ENCODE data around the gene CPA4.

The CPA4 gene

DNA sequence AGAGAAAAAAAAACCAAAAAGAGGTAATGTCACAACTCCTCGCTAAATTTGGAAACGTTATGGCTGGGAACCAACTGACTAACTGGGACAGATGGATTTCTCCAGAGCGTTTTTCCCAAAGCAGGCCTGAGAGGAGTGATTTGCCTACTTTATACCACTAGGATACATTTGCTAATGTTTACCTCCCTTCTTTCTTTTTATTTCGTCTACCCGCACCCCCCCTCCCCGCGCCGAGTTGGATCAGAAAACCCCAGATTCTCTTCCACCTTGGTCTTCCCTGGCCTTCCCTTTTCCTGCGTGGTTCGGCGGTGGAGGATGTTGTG, 19.1 kb upstream of the CPA4 start:
- Histone ChIP-seq H3K36me3 (ENCODE audit: control insufficient read depth, low read length) (no peaks in the 10 kb centered on the region), H3K27me3 (ENCODE audit: control insufficient read depth, low read length) (peaks cover 21% of the 10 kb centered on the region; the same call in 1 of the 2 replicates), H3F3A (ENCODE audit: control insufficient read depth, insufficient read depth) (no peaks in the 10 kb centered on the region), H3K9me3 (ENCODE audit: control insufficient read depth, insufficient read depth, low read length) (no peaks in the 10 kb centered on the region), H3K9me2 (replicated peaks; ENCODE audit: control insufficient read depth, low read length) (no peaks in the 10 kb centered on the region), H3K27ac (ENCODE audit: low read depth, low read length) (no peak overlapping the region), H3K4me1 (ENCODE audit: control insufficient read depth, low read length) (no peaks in the 10 kb centered on the region), H3K4me3 (ENCODE audit: low read length) (no peak overlapping the region), H3K79me2 (ENCODE audit: control insufficient read depth, low read length) (no peaks in the 10 kb centered on the region), H3K4me2 (ENCODE audit: low read length) (no peak overlapping the region), H4K20me1 (ENCODE audit: control insufficient read depth, insufficient read depth, low read depth, low read length) (no peaks in the 10 kb centered on the region)
- TF ChIP-seq EZH2phosphoT487 (IDR thresholded peaks at IDR 0.05; ENCODE audit: borderline replicate concordance, low read length) = no peak
- TF ChIP-seq, protein P1, sequence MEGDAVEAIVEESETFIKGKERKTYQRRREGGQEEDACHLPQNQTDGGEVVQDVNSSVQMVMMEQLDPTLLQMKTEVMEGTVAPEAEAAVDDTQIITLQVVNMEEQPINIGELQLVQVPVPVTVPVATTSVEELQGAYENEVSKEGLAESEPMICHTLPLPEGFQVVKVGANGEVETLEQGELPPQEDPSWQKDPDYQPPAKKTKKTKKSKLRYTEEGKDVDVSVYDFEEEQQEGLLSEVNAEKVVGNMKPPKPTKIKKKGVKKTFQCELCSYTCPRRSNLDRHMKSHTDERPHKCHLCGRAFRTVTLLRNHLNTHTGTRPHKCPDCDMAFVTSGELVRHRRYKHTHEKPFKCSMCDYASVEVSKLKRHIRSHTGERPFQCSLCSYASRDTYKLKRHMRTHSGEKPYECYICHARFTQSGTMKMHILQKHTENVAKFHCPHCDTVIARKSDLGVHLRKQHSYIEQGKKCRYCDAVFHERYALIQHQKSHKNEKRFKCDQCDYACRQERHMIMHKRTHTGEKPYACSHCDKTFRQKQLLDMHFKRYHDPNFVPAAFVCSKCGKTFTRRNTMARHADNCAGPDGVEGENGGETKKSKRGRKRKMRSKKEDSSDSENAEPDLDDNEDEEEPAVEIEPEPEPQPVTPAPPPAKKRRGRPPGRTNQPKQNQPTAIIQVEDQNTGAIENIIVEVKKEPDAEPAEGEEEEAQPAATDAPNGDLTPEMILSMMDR (IDR thresholded peaks at IDR 0.05; ENCODE audit: low read depth, low read length, poor library complexity, severe bottlenecking) = no peak

DNA sequence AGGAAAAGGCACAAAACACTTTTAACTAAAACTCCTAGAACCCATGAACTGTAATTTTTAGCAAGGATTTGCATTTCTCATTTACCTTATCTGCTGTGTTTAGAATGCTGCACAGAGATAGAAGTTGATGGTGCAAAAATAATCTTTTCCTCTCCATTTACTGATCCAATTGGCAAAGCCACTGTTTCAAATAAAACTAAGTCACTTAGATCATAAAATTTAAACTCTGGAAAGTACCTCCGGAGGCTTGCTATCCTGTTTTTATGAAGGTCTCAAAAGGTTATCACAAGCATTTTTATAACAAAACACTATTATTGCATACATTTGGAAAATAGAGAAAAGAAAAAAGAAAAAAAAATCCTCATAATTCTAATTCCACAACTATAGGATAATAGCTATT, 18.7 kb upstream of the CPA4 start:
- Histone ChIP-seq H3K36me3 (ENCODE audit: control insufficient read depth, low read length) (no peaks in the 10 kb centered on the region), H3K4me2 (ENCODE audit: low read length) (no peak overlapping the region), H3K27ac (ENCODE audit: low read depth, low read length) (no peak overlapping the region), H3K4me3 (ENCODE audit: low read length) (no peak overlapping the region), H3K9me2 (replicated peaks; ENCODE audit: control insufficient read depth, low read length) (no peaks in the 10 kb centered on the region), H3K9me3 (ENCODE audit: control insufficient read depth, insufficient read depth, low read length) (no peaks in the 10 kb centered on the region), H3K4me1 (ENCODE audit: control insufficient read depth, low read length) (no peaks in the 10 kb centered on the region), H3F3A (ENCODE audit: control insufficient read depth, insufficient read depth) (no peaks in the 10 kb centered on the region), H3K27me3 (ENCODE audit: control insufficient read depth, low read length) (peaks cover 21% of the 10 kb centered on the region; the same call in 1 of the 2 replicates), H4K20me1 (ENCODE audit: control insufficient read depth, insufficient read depth, low read depth, low read length) (no peaks in the 10 kb centered on the region), H3K79me2 (ENCODE audit: control insufficient read depth, low read length) (no peaks in the 10 kb centered on the region)
- TF ChIP-seq, protein P1 (IDR thresholded peaks at IDR 0.05; ENCODE audit: low read depth, low read length, poor library complexity, severe bottlenecking) = no peak
- TF ChIP-seq EZH2phosphoT487 (IDR thresholded peaks at IDR 0.05; ENCODE audit: borderline replicate concordance, low read length) = no peak

DNA sequence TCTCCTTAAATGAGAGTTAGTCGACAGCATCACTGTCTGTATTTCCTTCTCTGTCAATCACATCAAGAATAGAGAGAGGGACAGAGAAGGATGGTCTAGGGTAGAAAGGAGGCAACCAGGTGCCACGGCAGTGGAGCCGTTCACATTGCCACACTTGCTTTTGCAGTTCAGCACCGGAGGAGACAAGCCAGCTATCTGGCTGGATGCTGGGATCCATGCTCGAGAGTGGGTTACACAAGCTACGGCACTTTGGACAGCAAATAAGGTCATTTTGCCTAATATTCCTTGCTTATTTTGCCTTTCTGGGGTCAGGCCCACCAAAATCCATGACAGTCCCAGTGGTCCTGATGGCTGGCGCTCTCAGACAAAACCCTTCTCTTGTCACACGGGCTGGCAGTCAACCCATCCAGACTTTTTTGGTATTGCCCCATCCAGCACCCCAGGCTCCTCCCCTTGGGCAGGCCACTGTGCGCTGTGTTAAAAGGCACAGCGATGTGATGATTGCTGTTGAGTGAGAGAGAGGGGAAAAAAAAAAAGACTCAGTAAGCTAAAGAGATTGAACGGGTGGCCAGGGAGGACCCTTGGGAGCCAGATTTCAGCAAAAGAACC, 17.9 kb upstream of the CPA4 start:
- H3K79me2 ChIP-seq (ENCODE audit: control insufficient read depth, low read length) = no peaks in the 10 kb centered on the region
- H3K4me3 ChIP-seq (ENCODE audit: low read length) = no peak overlapping the region
- no peaks in the 10 kb centered on the region for H4K20me1 ChIP-seq (ENCODE audit: control insufficient read depth, insufficient read depth, low read depth, low read length)
- H3K9me2 ChIP-seq (replicated peaks; ENCODE audit: control insufficient read depth, low read length) = no peaks in the 10 kb centered on the region
- no peaks in the 10 kb centered on the region for H3K36me3 ChIP-seq (ENCODE audit: control insufficient read depth, low read length)
- H3K27ac ChIP-seq (ENCODE audit: low read depth, low read length) = no peak overlapping the region
- TF ChIP-seq EZH2phosphoT487 (IDR thresholded peaks at IDR 0.05; ENCODE audit: borderline replicate concordance, low read length) = no peak
- TF ChIP-seq, protein P1 (IDR thresholded peaks at IDR 0.05; ENCODE audit: low read depth, low read length, poor library complexity, severe bottlenecking) = no peak
- no peaks in the 10 kb centered on the region for H3F3A ChIP-seq (ENCODE audit: control insufficient read depth, insufficient read depth)
- no peaks in the 10 kb centered on the region for H3K9me3 ChIP-seq (ENCODE audit: control insufficient read depth, insufficient read depth, low read length)
- H3K4me1 ChIP-seq (ENCODE audit: control insufficient read depth, low read length) = no peaks in the 10 kb centered on the region
- no peak overlapping the region for H3K4me2 ChIP-seq (ENCODE audit: low read length)
- H3K27me3 ChIP-seq (ENCODE audit: control insufficient read depth, low read length) = peaks cover 28% of the 10 kb centered on the region
